Hepatocyte (in vitro differentiated cells): Measurements from ENCODE around the gene PIGBOS1.

ENCODE experiments used
- CTCF ChIP-seq: fragments of 200-600 bp; sonication (generic); IDR thresholded peaks from 2 replicates; pipeline ENCODE4 v1.5.1; 2016; ENCODE audit warnings: antibody characterized with exemption, mild to moderate bottlenecking; ENCODE audit not compliant: poor library complexity
- EZH2 ChIP-seq: fragments of 200-600 bp; sonication (generic); IDR thresholded peaks from 2 replicates; pipeline ENCODE4 v1.6.1; 2016; ENCODE audit warnings: antibody characterized with exemption, mild to moderate bottlenecking, borderline replicate concordance
- EZH2phosphoT487 ChIP-seq: fragments of 200-600 bp; sonication (generic); IDR thresholded peaks from one replicate; pipeline ENCODE4 v1.6.1; 2018; ENCODE audit warnings: antibody characterized with exemption, mild to moderate bottlenecking, low read depth, moderate library complexity; ENCODE audit not compliant: unreplicated experiment, severe bottlenecking

- TF ChIP-seq CTCF (no peak), EZH2 (no peak), EZH2phosphoT487 (no peak)
Observed at GRCh38 chr15:55353025-55353424, 34.1 kb upstream of the PIGBOS1 start.
